ENCODE results near the gene PCP2.

DNA sequence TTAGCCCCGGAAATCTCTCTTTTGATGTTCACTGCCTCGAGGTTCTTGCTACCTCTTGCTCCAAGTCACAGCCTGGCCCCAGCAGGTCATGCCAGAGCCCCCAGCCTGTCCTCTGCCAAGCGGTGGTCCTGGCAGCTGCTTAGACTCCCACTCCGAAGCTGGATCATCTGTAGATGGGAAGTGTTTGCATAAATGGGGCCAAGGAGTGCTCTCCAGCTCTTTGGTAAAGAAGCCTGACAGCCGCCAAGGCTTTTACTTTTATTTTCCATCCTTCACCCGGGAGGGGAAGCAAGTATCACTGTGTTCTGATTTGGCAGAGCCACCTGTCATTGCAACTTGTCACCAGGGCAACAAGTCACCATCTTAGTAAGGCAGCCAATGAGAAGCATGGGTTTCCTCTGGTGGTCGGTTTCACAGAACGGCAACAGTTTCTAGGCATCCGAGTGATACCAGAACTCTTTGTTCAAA lies 24.7 kb upstream of the PCP2 start:
- no peak for TF ChIP-seq CTCF (conservative IDR thresholded peaks at IDR 0.05)
- no peak for TF ChIP-seq ZFX (IDR thresholded peaks at IDR 0.05)
